Measurements from ENCODE around the gene GGT1. TPM values are rescaled to one million over a fixed set of nuclear protein-coding genes. Genes with fewer than 3 reads are reported as not detected.
"Not testable (repeated sequence)": the region's sequence is repeated elsewhere in the genome, so short reads cannot be mapped to it uniquely, and the experiment has no call there.

The GGT1 gene
- total and polyA plus RNA-seq, 2 of the 8 experiments (the other 6 are each of a cell fraction or from before 2014, with no cell fraction given): 14.4 to 29.2 TPM

DNA sequence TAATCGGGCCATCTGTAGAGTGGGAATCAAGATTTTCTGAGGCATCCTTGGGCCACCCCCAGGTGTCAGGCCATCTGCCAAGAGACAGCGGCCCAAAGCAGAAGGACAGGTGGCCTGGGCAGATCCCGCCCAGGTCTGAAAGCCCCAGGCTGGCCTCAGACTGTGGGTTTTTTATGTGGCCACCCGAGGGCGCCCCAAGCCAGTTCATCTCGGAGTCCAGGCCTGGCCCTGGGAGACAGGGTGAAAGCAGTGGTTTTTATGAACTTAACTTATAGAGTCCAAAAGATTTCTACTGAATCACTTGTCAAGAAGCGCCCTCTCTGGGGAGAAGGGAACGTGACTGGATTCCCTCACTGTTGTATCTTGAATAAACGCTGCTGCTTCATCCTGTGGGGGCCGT lies 47.9 kb downstream of the GGT1 start:
- H3K23ac ChIP-seq (ENCODE audit: insufficient read length); H3K9ac ChIP-seq (replicated peaks in 1 of 4; ENCODE audit: extremely low read depth in 1 of 4, low read depth in 3 of 4, low read length in 3 of 4); H2BK20ac ChIP-seq (ENCODE audit: low read length); H3K56ac ChIP-seq (replicated peaks; ENCODE audit: insufficient read length, low read depth, low read length); CTCF ChIA-PET (ENCODE audit: partially characterized antibody); H3K23me2 ChIP-seq (ENCODE audit: low read depth, low read length); H3K4ac ChIP-seq (replicated peaks; ENCODE audit: insufficient read length, low read depth, low read length); H2BK15ac ChIP-seq (ENCODE audit: low read length); H3K27ac ChIP-seq (ENCODE audit: low read depth, low read length); H3K79me2 ChIP-seq (ENCODE audit: control insufficient read depth in 1 of 2, insufficient read depth in 2 of 2, low read length in 2 of 2); H4K5ac ChIP-seq (ENCODE audit: insufficient read length, low read depth, low read length); H4K8ac ChIP-seq (ENCODE audit: extremely low read depth, insufficient read depth, low read length); H3K27me3 ChIP-seq (replicated peaks in 1 of 4; ENCODE audit: control insufficient read depth in 3 of 4, extremely low read depth in 1 of 4, insufficient read depth in 3 of 4, low read length in 3 of 4); H3K14ac ChIP-seq (ENCODE audit: insufficient read length); H4K91ac ChIP-seq (replicated peaks; ENCODE audit: insufficient read length, low read length); H2BK5ac ChIP-seq (ENCODE audit: low read depth, low read length); H2AFZ ChIP-seq (ENCODE audit: low read length); H3K4me2 ChIP-seq (ENCODE audit: insufficient read depth in 1 of 2, low read depth in 2 of 2, low read length in 2 of 2); H3K79me1 ChIP-seq (ENCODE audit: low read depth, low read length); H2AK5ac ChIP-seq (ENCODE audit: low read depth, low read length); FAIRE-seq; H3K9me3 ChIP-seq (ENCODE audit: insufficient read depth in 2 of 2, low read depth in 1 of 2, low read length in 1 of 2); H2BK12ac ChIP-seq (ENCODE audit: low read depth, low read length); H2BK120ac ChIP-seq (replicated peaks; ENCODE audit: low read depth, low read length); H4K20me1 ChIP-seq (replicated peaks in 1 of 2; ENCODE audit: control insufficient read depth in 1 of 2, insufficient read depth in 2 of 2, low read length in 2 of 2); H3K4me3 ChIP-seq (ENCODE audit: extremely low read depth in 1 of 4, insufficient read depth in 2 of 4, low read depth in 3 of 4, low read length in 4 of 4); H3K36me3 ChIP-seq (ENCODE audit: control insufficient read depth in 2 of 4, insufficient read depth in 4 of 4, low read length in 3 of 4); H3K18ac ChIP-seq (ENCODE audit: extremely low read depth, low read length); H3K4me1 ChIP-seq (replicated peaks in 1 of 4; ENCODE audit: control insufficient read depth in 3 of 4, insufficient read depth in 4 of 4, low read length in 3 of 4); POLR2A ChIA-PET (ENCODE audit: partially characterized antibody): not testable (repeated sequence)
- WGBS, 2 experiments (ENCODE audit: extremely low coverage in 1 of 2, insufficient coverage in 1 of 2, insufficient read length in 1 of 2, insufficient replicate concordance in 2 of 2, low coverage in 1 of 2, low lambda C conversion rate in 2 of 2, missing lambda C conversion rate in 1 of 2): no CpG with 5 or more reads among the region's 10 CpGs
- peak in 1 of 2 experiments; percentile 89 for DNase-seq (ENCODE audit: low read depth in 1 of 2, low spot score in 2 of 2)

DNA sequence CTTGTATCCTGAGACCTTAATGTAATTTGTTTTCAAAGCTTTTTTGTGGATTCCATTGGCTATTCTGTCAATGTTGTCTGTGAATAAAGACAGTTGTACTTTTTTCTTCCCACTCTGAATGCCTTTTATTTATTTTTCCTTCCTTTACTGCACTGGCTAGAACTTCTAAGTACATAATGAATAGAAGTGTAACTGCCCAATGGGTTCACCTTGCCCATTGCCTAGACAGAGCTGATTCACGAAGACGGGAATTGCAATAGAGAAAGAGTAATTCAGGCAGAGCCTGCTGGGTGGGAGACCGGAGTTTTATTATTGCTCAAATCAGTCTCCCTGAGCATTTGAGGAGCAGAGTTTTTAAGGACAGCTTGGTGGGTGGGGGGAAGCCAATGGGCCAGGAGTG lies 62.4 kb downstream of the GGT1 start:
- H2AFZ ChIP-seq (ENCODE audit: low read length); H2BK5ac ChIP-seq (ENCODE audit: low read depth, low read length); H4K91ac ChIP-seq (replicated peaks; ENCODE audit: insufficient read length, low read length); H3K9ac ChIP-seq (replicated peaks in 1 of 4; ENCODE audit: extremely low read depth in 1 of 4, low read depth in 3 of 4, low read length in 3 of 4); H3K4ac ChIP-seq (replicated peaks; ENCODE audit: insufficient read length, low read depth, low read length); H2BK15ac ChIP-seq (ENCODE audit: low read length); H3K4me2 ChIP-seq (ENCODE audit: insufficient read depth in 1 of 2, low read depth in 2 of 2, low read length in 2 of 2); H4K5ac ChIP-seq (ENCODE audit: insufficient read length, low read depth, low read length); H3K79me1 ChIP-seq (ENCODE audit: low read depth, low read length); H4K20me1 ChIP-seq (replicated peaks in 1 of 2; ENCODE audit: control insufficient read depth in 1 of 2, insufficient read depth in 2 of 2, low read length in 2 of 2); H2BK120ac ChIP-seq (replicated peaks; ENCODE audit: low read depth, low read length); H3K18ac ChIP-seq (ENCODE audit: extremely low read depth, low read length); H3K27ac ChIP-seq (ENCODE audit: low read depth, low read length); H3K9me3 ChIP-seq (ENCODE audit: insufficient read depth in 2 of 2, low read depth in 1 of 2, low read length in 1 of 2); H3K4me1 ChIP-seq (replicated peaks in 1 of 4; ENCODE audit: control insufficient read depth in 3 of 4, insufficient read depth in 4 of 4, low read length in 3 of 4); H3K56ac ChIP-seq (replicated peaks; ENCODE audit: insufficient read length, low read depth, low read length); DNase-seq (ENCODE audit: low read depth in 1 of 2, low spot score in 2 of 2); H3K14ac ChIP-seq (ENCODE audit: insufficient read length); H3K23me2 ChIP-seq (ENCODE audit: low read depth, low read length); H3K23ac ChIP-seq (ENCODE audit: insufficient read length); H3K27me3 ChIP-seq (replicated peaks in 1 of 4; ENCODE audit: control insufficient read depth in 3 of 4, extremely low read depth in 1 of 4, insufficient read depth in 3 of 4, low read length in 3 of 4); H4K8ac ChIP-seq (ENCODE audit: extremely low read depth, insufficient read depth, low read length); H3K79me2 ChIP-seq (ENCODE audit: control insufficient read depth in 1 of 2, insufficient read depth in 2 of 2, low read length in 2 of 2); H2BK20ac ChIP-seq (ENCODE audit: low read length); FAIRE-seq; H3K36me3 ChIP-seq (ENCODE audit: control insufficient read depth in 2 of 4, insufficient read depth in 4 of 4, low read length in 3 of 4); CTCF ChIA-PET (ENCODE audit: partially characterized antibody); H2AK5ac ChIP-seq (ENCODE audit: low read depth, low read length); H2BK12ac ChIP-seq (ENCODE audit: low read depth, low read length); POLR2A ChIA-PET (ENCODE audit: partially characterized antibody); H3K4me3 ChIP-seq (ENCODE audit: extremely low read depth in 1 of 4, insufficient read depth in 2 of 4, low read depth in 3 of 4, low read length in 4 of 4): not testable (repeated sequence)
- WGBS, 2 experiments (ENCODE audit: extremely low coverage in 1 of 2, insufficient coverage in 1 of 2, insufficient read length in 1 of 2, insufficient replicate concordance in 2 of 2, low coverage in 1 of 2, low lambda C conversion rate in 2 of 2, missing lambda C conversion rate in 1 of 2): 78% methylated on average over 3 of the region's 3 CpGs; no CpG with 5 or more reads in 1 of the 2 experiments

All from H1 (cell line).